K562 (cell line): ENCODE measurements around the gene CNIH4. TPM values are rescaled to one million over a fixed set of nuclear protein-coding genes. Genes with fewer than 3 reads are reported as not detected.

ENCODE experiments used
- ELF4 ChIP-seq: fragments of 450-650 bp; formaldehyde crosslinking; IDR thresholded peaks from 2 replicates; pipeline ENCODE4 v1.4.0; 2022; ENCODE audit warnings: missing genetic modification characterization
- ESRRB ChIP-seq: fragments of 250-450 bp; sonication (Bioruptor Pico); IDR thresholded peaks from 2 replicates; pipeline ENCODE4 v1.5.0; 2020; ENCODE audit warnings: mild to moderate bottlenecking, moderate library complexity, borderline replicate concordance
- HNRNPL ChIP-seq: fragments of 200-400 bp; formaldehyde crosslinking; IDR thresholded peaks from 2 replicates; pipeline ENCODE4 v1.6.1; 2017; ENCODE audit warnings: low read depth, mild to moderate bottlenecking, low read length
- TFAM ChIP-seq: fragments of 250-450 bp; sonication (Bioruptor Pico); conservative IDR thresholded peaks from 2 replicates; pipeline ENCODE4 v1.5.0; 2021; ENCODE audit warnings: mild to moderate bottlenecking, moderate library complexity
- ZNF140 ChIP-seq: fragments of 250-450 bp; sonication (Bioruptor Pico); IDR thresholded peaks from 2 replicates; pipeline ENCODE4 v1.8.0; 2021; ENCODE audit warnings: moderate library complexity, mild to moderate bottlenecking, inconsistent platforms
- ZNF316 ChIP-seq: fragments of 450-650 bp; IDR thresholded peaks from 2 replicates; pipeline ENCODE4 v1.6.1; 2016
- polyA plus RNA-seq, 8 experiments: library from polyadenylated mRNA; depleted of rRNA in 4 of 8; stranded (reverse) in 5 of 8; unstranded in 3 of 8; fragments of >200 nt; fragmentation: Nextera tagmentation in 2 of 8; fragmentation: Illumina TruSeq in 1 of 8; extraction: Ambion mirVana in 2 of 8; extraction: Trizol in 1 of 8; gene quantifications; 2 replicates each; pipeline versions ENCODE4 v1.2.1 to v1.2.3, GENCODE V29; 2011 to 2014; ENCODE audit warnings: inconsistent platforms in 1 of 8, missing spikeins in 1 of 8
- total RNA-seq, 7 experiments: library from RNA; depleted of rRNA in 6 of 7; stranded (reverse); fragments of >200 nt in 6 of 7; fragmentation: Illumina TruSeq in 2 of 7; extraction: Trizol in 2 of 7; gene quantifications; 2 replicates each; pipeline versions ENCODE4 v1.2.1 to v1.2.3, GENCODE V29; 2011 to 2021; ENCODE audit warnings: low replicate concordance in 1 of 7
- TF ChIP-seq, protein P1 (sequence below), 2 experiments: fragments of 450-650 bp; IDR thresholded peaks; 2 replicates each; pipeline ENCODE4 v1.6.1; 2016; ENCODE audit warnings: mild to moderate bottlenecking in 2 of 2, borderline replicate concordance in 1 of 2, low read depth in 1 of 2, moderate library complexity in 1 of 2
- TF ChIP-seq, protein P2 (sequence below): fragments of 200-400 bp; formaldehyde crosslinking; IDR thresholded peaks from 2 replicates; pipeline ENCODE4 v1.6.1; 2017; ENCODE audit warnings: mild to moderate bottlenecking, low read depth, low read length, moderate library complexity
- TF ChIP-seq, protein P3 (sequence below): sonication (generic); formaldehyde crosslinking; IDR thresholded peaks from 2 replicates; pipeline ENCODE4 v1.8.1; 2023; ENCODE audit warnings: mild to moderate bottlenecking, missing genetic modification reagents, moderate library complexity
- TF ChIP-seq, protein P4 (sequence below): fragments of 450-650 bp; IDR thresholded peaks from 2 replicates; pipeline ENCODE4 v1.6.1; 2016

CNIH4 gene
- total and polyA plus RNA-seq, 9 of the 15 experiments (the other 6 are each of a cell fraction or from before 2014, with no cell fraction given): 41.3 to 266 (median 61.1) TPM

DNA sequence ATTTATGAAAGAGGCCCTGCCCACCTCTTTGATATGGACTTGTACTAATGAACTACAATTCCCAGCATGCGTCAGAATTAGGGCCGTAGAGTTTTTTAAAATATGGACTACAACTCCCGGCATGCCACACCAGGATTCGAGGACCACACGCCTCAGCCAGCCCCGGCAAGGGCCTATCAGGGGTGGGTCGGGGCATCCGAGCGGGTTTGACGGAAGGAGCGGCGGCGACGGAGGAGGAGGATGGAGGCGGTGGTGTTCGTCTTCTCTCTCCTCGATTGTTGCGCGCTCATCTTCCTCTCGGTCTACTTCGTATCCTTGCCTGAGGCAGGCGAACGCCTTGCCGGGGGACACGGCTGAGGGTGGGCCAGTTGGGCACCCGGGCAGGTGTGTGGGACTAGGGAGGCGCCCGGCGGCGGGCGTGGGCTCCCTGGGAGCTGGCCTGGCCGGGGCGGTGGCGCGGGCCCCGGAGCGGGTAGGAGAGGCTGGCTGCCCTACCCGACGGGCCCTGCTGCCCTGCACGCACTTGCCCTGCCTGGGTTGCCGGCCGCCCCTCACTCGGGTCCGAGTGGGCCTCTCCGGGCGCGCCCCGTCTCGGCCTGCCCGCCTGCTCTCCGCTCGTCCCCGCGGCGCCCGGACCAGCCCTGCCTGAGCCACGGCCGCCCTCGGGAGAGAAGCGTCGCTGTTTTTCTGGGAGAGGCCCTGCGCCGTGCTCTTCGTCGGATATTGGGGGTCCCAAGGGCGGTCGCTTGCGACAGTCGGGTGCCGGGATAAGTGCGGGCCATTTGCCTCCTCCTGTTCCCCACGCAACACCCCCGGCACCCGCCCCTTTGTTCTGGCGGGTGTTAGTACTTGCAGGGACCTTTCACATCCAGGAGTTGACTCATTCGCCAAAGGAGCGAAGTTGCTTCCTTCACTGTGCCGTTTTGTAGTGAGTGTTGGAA is at the start of gene CNIH4 (continued):
- TF ChIP-seq, protein P1, sequence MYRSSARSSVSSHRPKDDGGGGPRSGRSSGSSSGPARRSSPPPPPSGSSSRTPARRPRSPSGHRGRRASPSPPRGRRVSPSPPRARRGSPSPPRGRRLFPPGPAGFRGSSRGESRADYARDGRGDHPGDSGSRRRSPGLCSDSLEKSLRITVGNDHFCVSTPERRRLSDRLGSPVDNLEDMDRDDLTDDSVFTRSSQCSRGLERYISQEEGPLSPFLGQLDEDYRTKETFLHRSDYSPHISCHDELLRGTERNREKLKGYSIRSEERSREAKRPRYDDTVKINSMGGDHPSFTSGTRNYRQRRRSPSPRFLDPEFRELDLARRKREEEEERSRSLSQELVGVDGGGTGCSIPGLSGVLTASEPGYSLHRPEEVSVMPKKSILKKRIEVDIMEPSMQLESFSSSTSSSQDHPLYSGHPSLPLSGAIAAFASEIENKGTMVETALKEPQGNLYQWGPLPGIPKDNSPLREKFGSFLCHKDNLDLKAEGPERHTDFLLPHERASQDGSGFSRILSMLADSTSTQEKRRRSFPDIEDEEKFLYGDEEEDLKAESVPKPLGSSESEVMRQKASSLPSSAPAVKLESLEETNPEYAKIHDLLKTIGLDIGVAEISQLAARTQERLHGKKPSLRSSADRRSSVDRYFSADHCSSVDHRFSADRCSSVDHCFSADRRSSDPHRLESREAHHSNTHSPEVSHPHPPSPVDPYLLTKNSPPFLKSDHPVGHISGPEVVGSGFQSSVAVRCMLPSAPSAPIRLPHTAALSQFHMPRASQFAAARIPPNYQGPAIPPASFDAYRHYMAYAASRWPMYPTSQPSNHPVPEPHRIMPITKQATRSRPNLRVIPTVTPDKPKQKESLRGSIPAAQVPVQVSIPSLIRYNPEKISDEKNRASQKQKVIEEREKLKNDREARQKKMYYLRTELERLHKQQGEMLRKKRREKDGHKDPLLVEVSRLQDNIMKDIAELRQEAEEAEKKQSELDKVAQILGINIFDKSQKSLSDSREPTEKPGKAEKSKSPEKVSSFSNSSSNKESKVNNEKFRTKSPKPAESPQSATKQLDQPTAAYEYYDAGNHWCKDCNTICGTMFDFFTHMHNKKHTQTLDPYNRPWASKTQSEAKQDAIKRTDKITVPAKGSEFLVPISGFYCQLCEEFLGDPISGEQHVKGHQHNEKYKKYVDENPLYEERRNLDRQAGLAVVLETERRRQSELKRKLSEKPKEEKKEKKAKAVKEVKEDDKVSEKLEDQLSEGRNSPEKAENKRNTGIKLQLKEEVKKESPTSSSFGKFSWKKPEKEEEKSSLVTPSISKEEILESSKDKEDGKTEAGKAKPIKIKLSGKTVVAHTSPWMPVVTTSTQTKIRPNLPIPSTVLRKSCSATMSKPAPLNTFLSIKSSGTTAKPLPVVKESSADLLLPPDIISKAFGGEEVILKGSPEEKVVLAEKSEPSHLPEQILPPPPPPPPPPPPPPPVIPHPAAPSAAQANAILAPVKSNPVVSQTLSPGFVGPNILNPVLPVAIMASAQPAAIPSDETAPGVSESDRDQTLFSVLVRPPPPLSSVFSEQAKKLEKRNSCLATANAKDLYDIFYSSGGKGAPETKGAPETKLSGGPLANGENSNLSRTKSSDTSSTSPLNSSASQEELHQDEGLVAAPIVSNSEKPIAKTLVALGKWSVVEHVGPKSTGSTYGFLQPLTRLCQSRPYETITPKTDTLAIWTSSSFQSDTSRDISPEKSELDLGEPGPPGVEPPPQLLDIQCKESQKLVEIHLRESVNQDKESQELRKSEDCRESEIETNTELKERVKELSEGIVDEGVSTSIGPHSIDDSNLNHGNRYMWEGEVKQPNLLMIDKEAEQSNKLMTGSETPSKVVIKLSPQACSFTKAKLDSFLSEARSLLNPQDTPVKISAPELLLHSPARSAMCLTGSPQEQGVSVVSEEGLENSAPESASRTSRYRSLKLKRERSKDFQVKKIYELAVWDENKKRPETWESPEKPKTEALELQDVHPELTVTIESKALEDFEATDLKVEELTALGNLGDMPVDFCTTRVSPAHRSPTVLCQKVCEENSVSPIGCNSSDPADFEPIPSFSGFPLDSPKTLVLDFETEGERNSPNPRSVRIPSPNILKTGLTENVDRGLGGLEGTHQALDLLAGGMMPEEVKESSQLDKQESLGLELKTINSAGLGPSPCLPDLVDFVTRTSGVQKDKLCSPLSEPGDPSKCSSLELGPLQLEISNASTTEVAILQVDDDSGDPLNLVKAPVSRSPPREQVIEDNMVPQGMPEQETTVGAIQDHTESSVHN (IDR thresholded peaks at IDR 0.05; ENCODE audit: borderline replicate concordance in 1 of 2, low read depth in 1 of 2): no peak
- TF ChIP-seq, protein P2, sequence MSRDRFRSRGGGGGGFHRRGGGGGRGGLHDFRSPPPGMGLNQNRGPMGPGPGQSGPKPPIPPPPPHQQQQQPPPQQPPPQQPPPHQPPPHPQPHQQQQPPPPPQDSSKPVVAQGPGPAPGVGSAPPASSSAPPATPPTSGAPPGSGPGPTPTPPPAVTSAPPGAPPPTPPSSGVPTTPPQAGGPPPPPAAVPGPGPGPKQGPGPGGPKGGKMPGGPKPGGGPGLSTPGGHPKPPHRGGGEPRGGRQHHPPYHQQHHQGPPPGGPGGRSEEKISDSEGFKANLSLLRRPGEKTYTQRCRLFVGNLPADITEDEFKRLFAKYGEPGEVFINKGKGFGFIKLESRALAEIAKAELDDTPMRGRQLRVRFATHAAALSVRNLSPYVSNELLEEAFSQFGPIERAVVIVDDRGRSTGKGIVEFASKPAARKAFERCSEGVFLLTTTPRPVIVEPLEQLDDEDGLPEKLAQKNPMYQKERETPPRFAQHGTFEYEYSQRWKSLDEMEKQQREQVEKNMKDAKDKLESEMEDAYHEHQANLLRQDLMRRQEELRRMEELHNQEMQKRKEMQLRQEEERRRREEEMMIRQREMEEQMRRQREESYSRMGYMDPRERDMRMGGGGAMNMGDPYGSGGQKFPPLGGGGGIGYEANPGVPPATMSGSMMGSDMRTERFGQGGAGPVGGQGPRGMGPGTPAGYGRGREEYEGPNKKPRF: no peak
- TF ChIP-seq ELF4: no peak
- TF ChIP-seq HNRNPL: peak; percentile 67; the same call in 1 of the 2 replicates
- TF ChIP-seq ZNF140 (CRISPR knock-in tag): no peak
- no peak for TF ChIP-seq ESRRB (CRISPR knock-in tag)
- no peak for TF ChIP-seq ZNF316
- TF ChIP-seq, protein P3, sequence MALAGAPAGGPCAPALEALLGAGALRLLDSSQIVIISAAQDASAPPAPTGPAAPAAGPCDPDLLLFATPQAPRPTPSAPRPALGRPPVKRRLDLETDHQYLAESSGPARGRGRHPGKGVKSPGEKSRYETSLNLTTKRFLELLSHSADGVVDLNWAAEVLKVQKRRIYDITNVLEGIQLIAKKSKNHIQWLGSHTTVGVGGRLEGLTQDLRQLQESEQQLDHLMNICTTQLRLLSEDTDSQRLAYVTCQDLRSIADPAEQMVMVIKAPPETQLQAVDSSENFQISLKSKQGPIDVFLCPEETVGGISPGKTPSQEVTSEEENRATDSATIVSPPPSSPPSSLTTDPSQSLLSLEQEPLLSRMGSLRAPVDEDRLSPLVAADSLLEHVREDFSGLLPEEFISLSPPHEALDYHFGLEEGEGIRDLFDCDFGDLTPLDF: no peak
- TF ChIP-seq, protein P4, sequence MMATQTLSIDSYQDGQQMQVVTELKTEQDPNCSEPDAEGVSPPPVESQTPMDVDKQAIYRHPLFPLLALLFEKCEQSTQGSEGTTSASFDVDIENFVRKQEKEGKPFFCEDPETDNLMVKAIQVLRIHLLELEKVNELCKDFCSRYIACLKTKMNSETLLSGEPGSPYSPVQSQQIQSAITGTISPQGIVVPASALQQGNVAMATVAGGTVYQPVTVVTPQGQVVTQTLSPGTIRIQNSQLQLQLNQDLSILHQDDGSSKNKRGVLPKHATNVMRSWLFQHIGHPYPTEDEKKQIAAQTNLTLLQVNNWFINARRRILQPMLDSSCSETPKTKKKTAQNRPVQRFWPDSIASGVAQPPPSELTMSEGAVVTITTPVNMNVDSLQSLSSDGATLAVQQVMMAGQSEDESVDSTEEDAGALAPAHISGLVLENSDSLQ: peak; percentile 69
- no peak for TF ChIP-seq TFAM (CRISPR knock-in tag)
